Stomach (tissue), 9 donors: ENCODE results near the gene SHCBP1L. TPM values are rescaled to one million over a fixed set of nuclear protein-coding genes. Genes with fewer than 3 reads are reported as not detected.

ENCODE experiments used
- DNase-seq, 2 donors: peaks; one replicate each; pipeline versions ENCODE4 v3.0.0 to v3.0.0-alpha.2; 2013 to 2019
- H3K27ac ChIP-seq, 5 donors: fragments of 200-600 bp in 4 of 5; sonication (generic) in 4 of 5; one replicate each; pipeline ENCODE4 v1.5.1; 2013 to 2019; ENCODE audit warnings: mild to moderate bottlenecking in 1 of 5, moderate library complexity in 1 of 5
- H3K27me3 ChIP-seq, 3 donors: fragments of 200-600 bp; sonication (generic); one replicate each; pipeline ENCODE4 v1.5.1; 2017 to 2019; ENCODE audit warnings: mixed run types in 1 of 3
- H3K36me3 ChIP-seq, 4 donors: fragments of 200-600 bp; sonication (generic); 1 replicate in 3 of 4; 2 replicates in 1 of 4; pipeline ENCODE4 v1.5.1; 2016 to 2019
- H3K4me1 ChIP-seq, 4 donors: fragments of 200-600 bp; sonication (generic); one replicate each; pipeline ENCODE4 v1.5.1; 2016 to 2019
- H3K4me3 ChIP-seq, 4 donors: fragments of 200-600 bp; sonication (generic) in 3 of 4; one replicate each; pipeline ENCODE4 v1.5.1; 2016 to 2019; ENCODE audit warnings: mild to moderate bottlenecking in 1 of 4
- H3K9me3 ChIP-seq, 4 donors: fragments of 200-600 bp; sonication (generic); one replicate each; pipeline ENCODE4 v1.5.1; 2016 to 2019
- EP300 ChIP-seq: sonication (generic); formaldehyde crosslinking; IDR thresholded peaks from one replicate; pipeline ENCODE4 v1.6.1; 2017; ENCODE audit warnings: antibody characterized with exemption
- POLR2A ChIP-seq, 4 donors: fragments of 450-650 bp; IDR thresholded peaks; one replicate each; pipeline ENCODE4 v1.6.1; 2016; ENCODE audit warnings: antibody characterized with exemption in 4 of 4, control low read depth in 2 of 4, mild to moderate bottlenecking in 1 of 4, moderate library complexity in 1 of 4
- POLR2AphosphoS5 ChIP-seq, 3 donors: sonication (generic); formaldehyde crosslinking; IDR thresholded peaks; one replicate each; pipeline ENCODE4 v1.6.1; 2016; ENCODE audit warnings: antibody characterized with exemption in 3 of 3
- WGBS, 5 donors: extraction: QIAGEN DNeasy Blood & Tissue Kit in 3 of 5; methylation state at CpG; one replicate each; pipeline versions ENCODE4 v1.1.5 to v1.1.7; 2013 to 2018; 5-methylcytosine and 5-hydroxymethylcytosine counted together
- intact Hi-C: fragments of 100-400 bp; cut with DNase I; formaldehyde crosslinking; loops from one replicate; pipeline ENCODE4 v1.15.1; 2023; ENCODE audit warnings: low total_unique reads
- polyA plus RNA-seq, 3 donors: library from polyadenylated mRNA; stranded (reverse); fragments of 200-250 nt; gene quantifications; one replicate each; pipeline ENCODE4 v1.2.3, GENCODE V29; 2013
- total RNA-seq, 5 donors: library from RNA; depleted of rRNA; stranded (reverse); fragments of >200 nt; gene quantifications; one replicate each; pipeline versions ENCODE4 v1.1.0 to v1.2.3, GENCODE V29; 2014 to 2016
- TF ChIP-seq, protein P1 (sequence below), 7 experiments: fragments of 450-650 bp in 4 of 7; fragments of 200-600 bp in 3 of 7; sonication (generic) in 3 of 7; IDR thresholded peaks; one replicate each; pipeline ENCODE4 v1.5.1; 2016 to 2019; ENCODE audit warnings: antibody characterized with exemption in 7 of 7, control low read depth in 2 of 7, mild to moderate bottlenecking in 1 of 7
- donor health status: healthy with polysubstance abuse.
- donor health status: Bipolar disorder and iron deficiency.
- donor health status: healthy.

The SHCBP1L gene
- total and polyA plus RNA-seq, 8 donors, result not detected

DNA sequence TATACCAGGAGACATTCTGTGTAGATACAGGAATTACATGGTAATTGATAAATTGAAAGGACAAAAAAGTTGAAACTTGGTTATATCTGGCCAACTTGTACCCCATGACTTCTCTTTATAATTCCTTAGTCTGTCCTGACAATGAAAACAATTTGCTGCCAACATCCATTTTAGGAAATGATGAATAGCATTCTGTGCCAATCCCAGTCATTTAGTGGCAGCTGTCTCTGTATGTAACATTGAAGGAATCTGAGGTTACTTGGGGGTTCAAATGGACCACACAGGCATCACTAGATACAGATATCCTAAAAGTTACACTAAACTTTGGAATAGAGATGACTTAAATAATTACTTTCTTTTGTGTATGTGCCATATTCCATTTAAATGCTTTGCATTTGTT lies 75.6 kb downstream of the SHCBP1L start:
- Histone ChIP-seq H3K27ac (no peak overlapping the region), H3K27me3 (no peaks in the 10 kb centered on the region), H3K36me3 (peaks cover 95 to 100% (median 99%) of the 10 kb centered on the region in 4 donors), H3K4me3 (no peak overlapping the region), H3K4me1 (peaks cover 0 to 6% (median 0%) of the 10 kb centered on the region in 4 donors), H3K9me3 (no peaks in the 10 kb centered on the region)
- intact Hi-C loops, result no loop called here
- DNase-seq, result no peak
- TF ChIP-seq POLR2AphosphoS5 (IDR thresholded peaks at IDR 0.05) (no peak), EP300 (no peak), POLR2A (IDR thresholded peaks at IDR 0.05) (no peak)
- TF ChIP-seq, protein P1, sequence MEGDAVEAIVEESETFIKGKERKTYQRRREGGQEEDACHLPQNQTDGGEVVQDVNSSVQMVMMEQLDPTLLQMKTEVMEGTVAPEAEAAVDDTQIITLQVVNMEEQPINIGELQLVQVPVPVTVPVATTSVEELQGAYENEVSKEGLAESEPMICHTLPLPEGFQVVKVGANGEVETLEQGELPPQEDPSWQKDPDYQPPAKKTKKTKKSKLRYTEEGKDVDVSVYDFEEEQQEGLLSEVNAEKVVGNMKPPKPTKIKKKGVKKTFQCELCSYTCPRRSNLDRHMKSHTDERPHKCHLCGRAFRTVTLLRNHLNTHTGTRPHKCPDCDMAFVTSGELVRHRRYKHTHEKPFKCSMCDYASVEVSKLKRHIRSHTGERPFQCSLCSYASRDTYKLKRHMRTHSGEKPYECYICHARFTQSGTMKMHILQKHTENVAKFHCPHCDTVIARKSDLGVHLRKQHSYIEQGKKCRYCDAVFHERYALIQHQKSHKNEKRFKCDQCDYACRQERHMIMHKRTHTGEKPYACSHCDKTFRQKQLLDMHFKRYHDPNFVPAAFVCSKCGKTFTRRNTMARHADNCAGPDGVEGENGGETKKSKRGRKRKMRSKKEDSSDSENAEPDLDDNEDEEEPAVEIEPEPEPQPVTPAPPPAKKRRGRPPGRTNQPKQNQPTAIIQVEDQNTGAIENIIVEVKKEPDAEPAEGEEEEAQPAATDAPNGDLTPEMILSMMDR (IDR thresholded peaks at IDR 0.05), result no peak

DNA sequence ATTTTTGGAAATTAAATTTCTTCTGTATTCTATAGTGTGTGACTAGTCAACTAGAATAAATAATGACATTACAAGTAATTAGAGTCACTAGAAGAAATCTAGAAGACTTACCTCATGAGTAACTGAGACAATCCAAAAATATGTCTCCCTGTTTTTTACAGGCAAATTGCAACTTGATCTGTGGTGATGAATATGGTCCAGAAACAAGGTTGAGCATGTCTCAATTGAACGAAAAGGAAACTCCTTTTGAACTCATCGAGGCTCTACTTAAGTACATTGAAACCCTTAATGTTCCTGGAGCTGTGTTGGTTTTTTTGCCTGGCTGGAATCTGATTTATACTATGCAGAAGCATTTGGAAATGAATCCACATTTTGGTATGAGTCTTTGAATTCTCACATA lies 77.1 kb downstream of the SHCBP1L start:
- H3K4me1 ChIP-seq, result peaks cover 0 to 6% (median 0%) of the 10 kb centered on the region in 4 donors
- no peak for DNase-seq
- no peaks in the 10 kb centered on the region for H3K9me3 ChIP-seq
- TF ChIP-seq, protein P1 (IDR thresholded peaks at IDR 0.05), result no peak
- TF ChIP-seq POLR2A (IDR thresholded peaks at IDR 0.05) (no peak), EP300 (no peak), POLR2AphosphoS5 (IDR thresholded peaks at IDR 0.05) (no peak)
- no peak overlapping the region for H3K27ac ChIP-seq
- 85 to 97% (median 95%) methylated on average over 2 of the region's 2 CpGs for WGBS, 5 donors
- H3K4me3 ChIP-seq, result no peak overlapping the region
- H3K36me3 ChIP-seq, result peaks cover 91 to 100% (median 99%) of the 10 kb centered on the region in 4 donors
- H3K27me3 ChIP-seq, result no peaks in the 10 kb centered on the region
- intact Hi-C loops, result no loop called here

DNA sequence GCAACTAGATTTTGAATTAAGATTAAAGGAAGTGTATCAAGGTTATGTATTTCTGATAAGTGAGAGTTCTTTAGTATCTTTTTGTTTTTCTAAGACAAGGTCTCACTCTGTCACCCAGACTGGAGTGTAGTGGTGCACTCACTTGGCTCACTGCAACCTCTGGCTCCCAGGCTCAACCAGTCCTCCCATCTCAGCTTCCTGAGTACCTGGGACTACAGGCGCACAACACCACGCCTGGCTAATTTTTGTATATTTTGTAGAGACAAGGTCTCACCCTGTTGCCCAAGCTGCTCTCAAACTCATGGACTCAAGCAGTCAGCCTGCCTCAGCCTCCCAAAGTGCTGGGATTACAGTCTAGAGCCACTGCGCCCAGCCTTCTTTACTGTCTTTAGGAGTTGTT lies 80.1 kb downstream of the SHCBP1L start:
- H3K27me3 ChIP-seq, result no peaks in the 10 kb centered on the region
- 90 to 99% (median 97%) methylated on average over 2 to 3 of the region's 3 CpGs for WGBS, 5 donors
- no peak for TF ChIP-seq EP300
- TF ChIP-seq, protein P1 (IDR thresholded peaks at IDR 0.05), result no peak
- no peak for TF ChIP-seq POLR2A (IDR thresholded peaks at IDR 0.05)
- no peak for TF ChIP-seq POLR2AphosphoS5 (IDR thresholded peaks at IDR 0.05)
- H3K27ac ChIP-seq, result no peak overlapping the region
- no peaks in the 10 kb centered on the region for H3K9me3 ChIP-seq
- peaks cover 0 to 6% (median 0%) of the 10 kb centered on the region in 4 donors for H3K4me1 ChIP-seq
- intact Hi-C loops, result no loop called here
- no peak for DNase-seq
- no peak overlapping the region for H3K4me3 ChIP-seq
- H3K36me3 ChIP-seq, result peaks cover 82 to 100% (median 99%) of the 10 kb centered on the region in 4 donors

DNA sequence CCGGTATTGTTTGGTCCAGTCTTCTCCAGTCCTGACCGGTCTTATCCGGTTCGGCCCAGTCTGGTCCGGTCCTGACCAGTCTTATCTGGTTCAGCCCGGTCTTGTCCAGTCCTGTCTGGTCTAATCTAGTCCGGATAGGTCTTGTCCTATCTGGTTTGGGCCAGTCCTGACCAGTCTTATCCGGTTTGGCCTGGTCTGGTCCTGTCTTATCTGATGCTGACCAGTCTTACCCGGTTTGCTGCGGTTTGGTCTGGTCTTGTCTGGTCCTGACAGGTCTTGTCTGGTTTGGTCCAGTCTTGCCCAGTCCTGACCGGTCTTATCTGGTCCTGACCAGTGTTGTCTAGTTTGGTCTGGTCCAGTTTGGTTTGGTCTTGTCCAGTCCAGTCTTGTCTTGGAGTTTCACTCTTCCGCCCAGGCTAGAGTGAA lies 83.7 kb downstream of the SHCBP1L start:
- Histone ChIP-seq H3K9me3 (no peaks in the 10 kb centered on the region), H3K4me1 (peaks cover 0 to 6% (median 0%) of the 10 kb centered on the region in 4 donors), H3K27me3 (no peaks in the 10 kb centered on the region), H3K36me3 (peaks cover 63 to 100% (median 100%) of the 10 kb centered on the region in 4 donors), H3K4me3 (no peak overlapping the region), H3K27ac (no peak overlapping the region)
- no peak for TF ChIP-seq POLR2AphosphoS5 (IDR thresholded peaks at IDR 0.05)
- TF ChIP-seq EP300, result no peak
- no peak for TF ChIP-seq POLR2A (IDR thresholded peaks at IDR 0.05)
- intact Hi-C loops, result no loop called here
- WGBS, 5 donors, result 92 to 97% (median 96%) methylated on average over 12 of the region's 12 CpGs
- peak in 1 of 2 donors; percentile 10 for DNase-seq

DNA sequence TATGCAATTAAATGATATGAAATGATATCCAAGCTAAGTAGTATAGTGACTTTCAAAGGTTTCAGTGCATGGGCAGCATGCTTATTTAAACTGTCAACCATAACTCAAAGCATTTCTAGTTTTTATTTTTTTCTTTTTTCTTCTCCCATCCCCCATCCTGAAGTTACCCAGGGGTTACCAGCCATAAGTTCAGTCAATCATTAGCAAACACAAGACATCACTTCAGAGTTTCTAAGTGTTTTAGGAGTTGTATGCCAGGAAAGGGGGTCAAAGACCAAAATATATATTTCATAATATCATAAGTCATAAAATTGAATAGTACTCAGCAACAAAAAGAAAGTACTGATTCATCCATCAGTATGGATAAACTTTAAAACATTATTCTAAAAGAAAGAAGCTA lies 85.1 kb downstream of the SHCBP1L start:
- Histone ChIP-seq H3K27me3 (no peaks in the 10 kb centered on the region), H3K36me3 (peaks cover 60 to 100% (median 100%) of the 10 kb centered on the region in 4 donors), H3K9me3 (no peaks in the 10 kb centered on the region), H3K4me3 (no peak overlapping the region), H3K4me1 (no peaks in the 10 kb centered on the region), H3K27ac (no peak overlapping the region)
- intact Hi-C loops, result no loop called here
- DNase-seq, result no peak
- TF ChIP-seq POLR2AphosphoS5 (IDR thresholded peaks at IDR 0.05) (no peak), POLR2A (IDR thresholded peaks at IDR 0.05) (no peak), EP300 (no peak)
- TF ChIP-seq, protein P1 (IDR thresholded peaks at IDR 0.05), result no peak
